Neutrophil (primary cell): Measurements from ENCODE around the gene DRD3.

ENCODE experiments used
- H3K27ac ChIP-seq: fragments of 200-600 bp; sonication (generic); 2 replicates; pipeline ENCODE4 v1.5.1; 2016; ENCODE audit warnings: mild to moderate bottlenecking, moderate library complexity
- H3K27me3 ChIP-seq: fragments of 200-600 bp; sonication (generic); 2 replicates; pipeline ENCODE4 v1.6.0; 2016; ENCODE audit warnings: mild to moderate bottlenecking
- H3K36me3 ChIP-seq: fragments of 200-600 bp; sonication (generic); 2 replicates; pipeline ENCODE4 v1.5.1; 2017
- H3K4me1 ChIP-seq, 2 experiments: fragments of 200-600 bp in 1 of 2; sonication (generic) in 1 of 2; 1 replicate in 1 of 2; 2 replicates in 1 of 2; pipeline versions ENCODE4 v1.5.1 to v1.6.1; 2013 to 2016; ENCODE audit warnings: low read depth in 1 of 2, low read length in 1 of 2, mild to moderate bottlenecking in 1 of 2, moderate library complexity in 1 of 2; ENCODE audit not compliant: control insufficient read depth in 1 of 2, insufficient read depth in 1 of 2
- H3K4me3 ChIP-seq, 2 experiments: fragments of 200-600 bp in 1 of 2; sonication (generic) in 1 of 2; 1 replicate in 1 of 2; 2 replicates in 1 of 2; pipeline ENCODE4 v1.5.1; 2013 to 2016; ENCODE audit warnings: low read depth in 1 of 2, low read length in 1 of 2, mild to moderate bottlenecking in 1 of 2, moderate library complexity in 1 of 2
- H3K9me3 ChIP-seq: fragments of 200-600 bp; sonication (generic); 2 replicates; pipeline ENCODE4 v1.5.1; 2016
- TF ChIP-seq, protein P1 (sequence below): fragments of 200-600 bp; sonication (generic); IDR thresholded peaks from 2 replicates; pipeline ENCODE4 v1.5.1; 2016; ENCODE audit warnings: antibody characterized with exemption

Gene DRD3

DNA sequence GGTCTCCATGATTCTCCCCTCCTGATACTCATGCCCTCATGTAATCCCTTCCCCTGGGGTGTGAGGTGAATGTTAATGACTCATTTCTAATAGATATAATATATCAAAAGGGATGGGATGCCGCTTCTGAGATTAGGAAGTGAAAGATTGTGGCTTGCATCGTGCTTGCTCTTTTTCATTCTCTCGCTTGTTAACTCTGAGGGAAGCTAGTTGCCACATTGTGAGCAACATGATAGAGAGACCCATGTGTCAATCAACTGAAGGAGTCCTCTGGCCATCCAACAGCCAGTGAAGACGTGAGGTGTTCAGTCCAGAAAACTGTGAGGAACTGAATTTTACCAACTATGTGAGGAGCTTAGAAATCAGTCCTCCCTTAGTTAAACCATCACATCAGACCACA, 28.9 kb upstream of the DRD3 start:
- TF ChIP-seq, protein P1, sequence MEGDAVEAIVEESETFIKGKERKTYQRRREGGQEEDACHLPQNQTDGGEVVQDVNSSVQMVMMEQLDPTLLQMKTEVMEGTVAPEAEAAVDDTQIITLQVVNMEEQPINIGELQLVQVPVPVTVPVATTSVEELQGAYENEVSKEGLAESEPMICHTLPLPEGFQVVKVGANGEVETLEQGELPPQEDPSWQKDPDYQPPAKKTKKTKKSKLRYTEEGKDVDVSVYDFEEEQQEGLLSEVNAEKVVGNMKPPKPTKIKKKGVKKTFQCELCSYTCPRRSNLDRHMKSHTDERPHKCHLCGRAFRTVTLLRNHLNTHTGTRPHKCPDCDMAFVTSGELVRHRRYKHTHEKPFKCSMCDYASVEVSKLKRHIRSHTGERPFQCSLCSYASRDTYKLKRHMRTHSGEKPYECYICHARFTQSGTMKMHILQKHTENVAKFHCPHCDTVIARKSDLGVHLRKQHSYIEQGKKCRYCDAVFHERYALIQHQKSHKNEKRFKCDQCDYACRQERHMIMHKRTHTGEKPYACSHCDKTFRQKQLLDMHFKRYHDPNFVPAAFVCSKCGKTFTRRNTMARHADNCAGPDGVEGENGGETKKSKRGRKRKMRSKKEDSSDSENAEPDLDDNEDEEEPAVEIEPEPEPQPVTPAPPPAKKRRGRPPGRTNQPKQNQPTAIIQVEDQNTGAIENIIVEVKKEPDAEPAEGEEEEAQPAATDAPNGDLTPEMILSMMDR = no peak
- Histone ChIP-seq H3K27ac (no peak overlapping the region), H3K36me3 (no peaks in the 10 kb centered on the region), H3K27me3 (peaks cover 14% of the 10 kb centered on the region), H3K4me1 (no peaks in the 10 kb centered on the region), H3K9me3 (no peaks in the 10 kb centered on the region), H3K4me3 (no peak overlapping the region)

DNA sequence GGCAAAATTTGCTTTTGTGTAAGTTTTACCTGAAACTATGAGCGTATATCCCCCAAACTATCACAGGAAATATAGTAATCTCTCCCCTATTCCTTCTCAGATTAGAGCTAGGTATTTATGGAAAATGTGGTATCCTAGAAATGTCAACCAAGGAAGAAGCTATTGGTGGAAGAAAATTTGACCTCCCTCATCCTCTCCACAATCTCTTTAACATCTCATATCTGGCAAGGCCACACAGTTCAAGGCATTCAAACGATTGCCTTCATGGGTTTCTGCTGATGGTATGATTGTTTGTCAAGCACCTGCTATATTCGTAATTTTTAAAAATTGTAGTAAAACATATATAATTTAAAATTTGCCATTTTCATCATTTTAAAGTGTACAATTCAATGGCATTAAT, 27.5 kb upstream of the DRD3 start:
- Histone ChIP-seq H3K9me3 (no peaks in the 10 kb centered on the region), H3K4me3 (no peak overlapping the region), H3K4me1 (no peaks in the 10 kb centered on the region), H3K36me3 (no peaks in the 10 kb centered on the region), H3K27ac (no peak overlapping the region), H3K27me3 (peaks cover 17% of the 10 kb centered on the region)
- TF ChIP-seq, protein P1 = no peak

DNA sequence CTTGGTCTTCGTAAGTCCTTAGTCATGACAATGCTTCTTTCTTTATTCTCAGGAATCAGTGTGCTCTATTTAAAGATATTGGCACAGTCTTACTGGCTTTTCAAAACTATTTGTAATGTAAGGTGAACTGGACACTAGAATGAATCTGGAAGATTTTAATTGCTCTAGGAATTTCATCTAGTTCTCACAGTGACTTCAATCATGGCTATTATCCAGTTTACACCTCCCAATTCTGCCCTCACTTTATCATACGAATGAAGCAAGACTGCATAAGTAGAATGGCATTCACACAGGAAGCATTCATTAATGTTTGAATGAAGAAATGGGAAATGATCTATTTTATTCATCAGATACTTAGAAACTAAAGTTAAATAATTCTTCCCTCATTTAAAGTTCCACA, 26.7 kb upstream of the DRD3 start:
- Histone ChIP-seq H3K4me3 (no peak overlapping the region), H3K27me3 (peaks cover 17% of the 10 kb centered on the region), H3K4me1 (no peaks in the 10 kb centered on the region), H3K9me3 (no peaks in the 10 kb centered on the region), H3K36me3 (no peaks in the 10 kb centered on the region), H3K27ac (no peak overlapping the region)
- TF ChIP-seq, protein P1 = no peak

DNA sequence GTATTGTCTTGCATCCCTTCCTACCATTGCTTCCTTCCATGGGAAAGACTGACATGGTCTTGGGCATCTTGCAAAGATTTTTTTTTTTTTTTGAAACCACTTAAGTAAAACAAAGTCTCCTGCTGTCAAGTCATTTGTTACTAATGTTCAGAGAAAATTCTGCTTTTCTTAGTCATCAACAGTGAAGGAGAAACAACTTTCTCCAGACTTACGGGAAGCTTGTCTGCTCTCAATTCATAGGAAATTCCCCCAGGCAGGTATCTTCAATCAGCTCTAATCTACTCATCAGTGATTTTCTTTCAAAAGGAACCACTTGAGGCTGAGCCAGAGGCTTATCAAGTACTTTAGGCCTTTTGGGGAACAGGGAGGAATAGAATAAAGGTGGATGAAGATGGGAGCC, 15.9 kb upstream of the DRD3 start:
- TF ChIP-seq, protein P1 = no peak
- H3K27ac ChIP-seq = no peak overlapping the region

DNA sequence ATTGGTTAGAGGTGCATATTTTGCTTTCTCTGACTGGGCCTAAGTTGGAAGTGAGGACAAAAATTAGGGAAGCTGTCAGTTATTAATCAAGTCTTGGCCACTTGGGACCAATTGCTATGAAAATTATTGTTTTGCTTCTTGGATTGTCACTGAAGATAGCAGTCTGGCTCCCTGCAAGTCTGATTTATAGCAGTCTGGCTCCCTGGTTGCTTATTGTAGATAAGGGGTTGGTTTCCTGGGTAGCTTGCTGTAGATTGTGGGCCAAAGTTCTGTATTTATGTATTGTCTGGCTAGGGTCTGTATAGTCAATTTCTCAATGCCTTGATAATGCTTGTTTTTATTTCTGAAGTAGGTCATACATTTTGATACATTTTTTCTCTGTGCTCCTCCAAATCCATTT, 13.3 kb upstream of the DRD3 start:
- Histone ChIP-seq H3K36me3 (no peaks in the 10 kb centered on the region), H3K27ac (no peak overlapping the region), H3K27me3 (no peaks in the 10 kb centered on the region), H3K4me1 (no peaks in the 10 kb centered on the region), H3K4me3 (no peak overlapping the region), H3K9me3 (no peaks in the 10 kb centered on the region)
- TF ChIP-seq, protein P1 = no peak

More for the DNA sequence above, 15.9 kb upstream of the DRD3 start:
- no peaks in the 10 kb centered on the region for H3K27me3 ChIP-seq
- H3K9me3 ChIP-seq = no peaks in the 10 kb centered on the region
- H3K4me3 ChIP-seq = no peak overlapping the region
- no peaks in the 10 kb centered on the region for H3K4me1 ChIP-seq
- H3K36me3 ChIP-seq = no peaks in the 10 kb centered on the region

DNA sequence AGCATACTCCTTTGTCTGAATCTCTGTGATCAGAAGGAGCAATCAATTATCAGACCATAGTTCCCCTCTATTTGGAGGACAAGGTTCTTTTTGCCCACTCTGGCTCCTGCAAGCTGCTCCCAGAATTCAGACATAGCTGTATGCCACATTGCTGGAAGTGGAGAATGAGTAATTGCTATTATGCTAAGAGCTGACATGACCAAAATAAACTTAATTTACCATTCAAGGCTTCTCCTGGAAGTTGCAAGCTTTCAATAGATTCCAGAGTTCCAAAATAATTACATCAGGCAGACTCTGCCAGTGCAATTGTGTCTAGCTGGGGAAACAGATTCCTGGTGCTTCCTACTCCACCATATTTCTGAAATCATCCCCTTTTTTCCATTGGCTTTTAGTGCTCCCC, 7.6 kb upstream of the DRD3 start:
- Histone ChIP-seq H3K27ac (no peak overlapping the region), H3K4me3 (no peak overlapping the region), H3K9me3 (no peaks in the 10 kb centered on the region), H3K27me3 (no peaks in the 10 kb centered on the region), H3K36me3 (no peaks in the 10 kb centered on the region), H3K4me1 (no peaks in the 10 kb centered on the region)
- TF ChIP-seq, protein P1 = no peak
